AG04450 (cell line): Measurements from ENCODE around the gene GAL. TPM values are rescaled to one million over a fixed set of nuclear protein-coding genes. Genes with fewer than 3 reads are reported as not detected.

Source experiments
- CTCF ChIA-PET: fragments of 300-600, 350-600 bp; formaldehyde crosslinking; extraction: SDS; loops from one replicate; lab custom pipeline; 2022; ENCODE audit warnings: antibody characterized with exemption, inconsistent platforms; lab: Charles Lee
- POLR2A ChIA-PET: fragments of 350-600 bp; formaldehyde crosslinking; extraction: SDS; loops from one replicate; lab custom pipeline; 2021; ENCODE audit warnings: antibody characterized with exemption, inconsistent platforms; lab: Yijun Ruan, JAX
- DNase-seq: peaks from one replicate; pipeline ENCODE4 v3.0.0-alpha.2; 2011; ENCODE audit warnings: low read depth, low spot score
- H3K27ac ChIP-seq: one replicate; pipeline ENCODE4 v1.5.1; 2012; ENCODE audit warnings: low read depth, low read length, control low read depth
- H3K27me3 ChIP-seq: one replicate; pipeline ENCODE4 v1.6.0; 2012; ENCODE audit warnings: low read length; ENCODE audit not compliant: control insufficient read depth, insufficient read depth
- H3K4me3 ChIP-seq: 2 replicates; pipeline ENCODE4 v1.5.1; 2011; ENCODE audit warnings: mild to moderate bottlenecking, low read depth, low read length, control low read depth
- H3K9me3 ChIP-seq: 2 replicates; pipeline ENCODE4 v1.5.1; 2012; ENCODE audit warnings: low read length; ENCODE audit not compliant: control insufficient read depth, insufficient read depth
- polyA plus RNA-seq: library from polyadenylated mRNA; depleted of rRNA; stranded (reverse); fragments of >200 nt; gene quantifications from 2 replicates; pipeline ENCODE4 v1.2.3, GENCODE V29; 2011
- TF ChIP-seq, protein P1 (sequence below): IDR thresholded peaks from 2 replicates; pipeline ENCODE4 v1.5.1; 2011; ENCODE audit warnings: low read depth, low read length, control low read depth, inconsistent platforms

GAL gene
- polyA plus RNA-seq, 1 experiment, result 1.9 TPM

- Histone ChIP-seq H3K9me3 (no peaks in the 10 kb centered on the region; the same call in 1 of the 2 replicates), H3K27me3 (peaks cover 34% of the 10 kb centered on the region), H3K27ac (no peak overlapping the region), H3K4me3 (no peak overlapping the region)
- no peak for DNase-seq
- POLR2A ChIA-PET, result no interaction called here
- TF ChIP-seq, protein P1, sequence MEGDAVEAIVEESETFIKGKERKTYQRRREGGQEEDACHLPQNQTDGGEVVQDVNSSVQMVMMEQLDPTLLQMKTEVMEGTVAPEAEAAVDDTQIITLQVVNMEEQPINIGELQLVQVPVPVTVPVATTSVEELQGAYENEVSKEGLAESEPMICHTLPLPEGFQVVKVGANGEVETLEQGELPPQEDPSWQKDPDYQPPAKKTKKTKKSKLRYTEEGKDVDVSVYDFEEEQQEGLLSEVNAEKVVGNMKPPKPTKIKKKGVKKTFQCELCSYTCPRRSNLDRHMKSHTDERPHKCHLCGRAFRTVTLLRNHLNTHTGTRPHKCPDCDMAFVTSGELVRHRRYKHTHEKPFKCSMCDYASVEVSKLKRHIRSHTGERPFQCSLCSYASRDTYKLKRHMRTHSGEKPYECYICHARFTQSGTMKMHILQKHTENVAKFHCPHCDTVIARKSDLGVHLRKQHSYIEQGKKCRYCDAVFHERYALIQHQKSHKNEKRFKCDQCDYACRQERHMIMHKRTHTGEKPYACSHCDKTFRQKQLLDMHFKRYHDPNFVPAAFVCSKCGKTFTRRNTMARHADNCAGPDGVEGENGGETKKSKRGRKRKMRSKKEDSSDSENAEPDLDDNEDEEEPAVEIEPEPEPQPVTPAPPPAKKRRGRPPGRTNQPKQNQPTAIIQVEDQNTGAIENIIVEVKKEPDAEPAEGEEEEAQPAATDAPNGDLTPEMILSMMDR, result no peak
- CTCF ChIA-PET, result no interaction called here
These were observed 3.0 kb downstream of the GAL start for GRCh38 chr11:68687311-68687710.

GRCh38 chr11:68687986-68688385 is 3.6 kb downstream of the GAL start:
- peaks cover 36% of the 10 kb centered on the region for H3K27me3 ChIP-seq
- no peak overlapping the region for H3K27ac ChIP-seq
- H3K4me3 ChIP-seq, result no peak overlapping the region
- ChIA-PET POLR2A (no interaction called here), CTCF (interaction anchor here (0.6 kb wide), 1 partner anchor 18 kb away, joined by 3 read pairs; no protein-coding TSS in a partner anchor)
- H3K9me3 ChIP-seq, result no peaks in the 10 kb centered on the region; the same call in 1 of the 2 replicates
- TF ChIP-seq, protein P1, result no peak
- no peak for DNase-seq

DNA sequence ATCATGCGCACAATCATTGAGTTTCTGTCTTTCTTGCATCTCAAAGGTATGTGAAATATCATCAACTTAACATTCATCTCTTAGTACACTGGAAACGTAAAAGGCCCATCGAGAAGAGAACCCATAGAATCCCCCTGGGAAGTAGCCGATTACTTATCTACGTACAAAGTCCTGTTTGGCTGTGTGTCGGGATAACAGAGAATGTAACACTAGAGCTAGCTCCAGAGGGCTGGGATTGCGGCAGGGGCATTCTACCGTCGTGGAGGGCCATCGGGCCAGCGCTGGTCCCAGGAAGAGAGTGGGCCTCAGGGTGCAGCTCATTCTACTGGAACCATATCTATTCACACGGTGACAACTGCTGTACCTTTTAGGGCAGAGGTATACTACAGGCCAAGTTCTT is 4.5 kb downstream of the GAL start:
- TF ChIP-seq, protein P1, result no peak
- Histone ChIP-seq H3K9me3 (no peaks in the 10 kb centered on the region; the same call in 1 of the 2 replicates), H3K4me3 (no peak overlapping the region), H3K27ac (no peak overlapping the region), H3K27me3 (peaks cover 31% of the 10 kb centered on the region)
- CTCF ChIA-PET, result no interaction called here
- POLR2A ChIA-PET, result interaction anchor here (0.7 kb wide), 1 partner anchor 42 kb away, joined by 3 read pairs; no protein-coding TSS in a partner anchor
- no peak for DNase-seq

DNA sequence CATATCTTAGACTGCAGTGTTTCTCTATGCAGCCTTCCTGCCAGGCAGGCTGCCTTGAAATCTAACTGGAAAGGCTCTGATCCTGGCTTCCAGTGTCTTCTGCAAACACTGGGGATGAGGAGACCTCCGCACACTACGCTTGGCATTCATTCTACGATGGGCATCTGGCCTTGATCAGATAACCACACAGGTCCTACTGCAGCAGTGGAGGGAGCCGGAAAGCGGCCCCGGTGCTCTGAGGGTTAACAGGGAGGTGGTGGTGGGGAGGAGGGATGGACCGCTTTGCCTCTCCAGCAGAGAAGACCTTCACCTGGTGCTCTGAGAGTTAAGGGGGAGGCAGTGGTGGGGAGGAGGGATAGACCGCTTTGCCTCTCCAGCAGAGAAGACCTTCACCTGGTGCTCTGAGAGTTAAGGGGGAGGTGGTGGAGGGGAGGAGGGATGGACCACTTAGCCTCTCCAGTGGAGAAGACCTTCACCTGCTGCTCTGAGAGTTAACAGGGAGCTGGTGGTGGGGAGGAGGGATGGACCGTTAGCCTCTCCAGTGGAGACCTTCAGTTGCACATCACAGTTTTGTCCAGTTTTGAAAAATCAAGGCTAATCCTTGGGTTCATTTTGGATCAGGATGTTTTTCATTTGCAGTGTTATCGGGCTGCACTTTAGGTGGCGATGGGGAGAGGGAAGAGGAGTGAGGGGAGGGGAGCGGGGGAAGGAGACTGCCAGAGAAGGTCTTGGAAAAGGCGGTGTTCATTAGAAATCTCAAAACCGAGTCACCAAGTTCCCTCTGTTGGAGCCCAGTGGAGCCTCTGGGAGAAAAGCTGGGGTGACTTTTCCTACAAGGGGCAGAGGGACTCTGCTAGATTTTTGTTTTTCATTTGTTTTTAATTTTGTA is 5.6 kb downstream of the GAL start:
- DNase-seq, result no peak
- H3K4me3 ChIP-seq, result no peak overlapping the region
- H3K27me3 ChIP-seq, result peaks cover 27% of the 10 kb centered on the region
- no peak overlapping the region for H3K27ac ChIP-seq
- TF ChIP-seq, protein P1, result no peak
- ChIA-PET CTCF (no interaction called here), POLR2A (interaction anchor here (0.7 kb wide), 2 partner anchors 40 to 43 kb away, joined by 3 to 5 read pairs; no protein-coding TSS in a partner anchor)
- H3K9me3 ChIP-seq, result no peaks in the 10 kb centered on the region; the same call in 1 of the 2 replicates

GRCh38 chr11:68690671-68691401 is 6.5 kb downstream of the GAL start:
- ChIA-PET POLR2A (no interaction called here), CTCF (no interaction called here)
- no peak for DNase-seq
- H3K4me3 ChIP-seq, result no peak overlapping the region
- no peaks in the 10 kb centered on the region; the same call in 1 of the 2 replicates for H3K9me3 ChIP-seq
- peaks cover 26% of the 10 kb centered on the region for H3K27me3 ChIP-seq
- H3K27ac ChIP-seq, result no peak overlapping the region
- TF ChIP-seq, protein P1, result no peak
